GM18868 (cell line): ENCODE data around the gene TXLNB.

Source experiments
- ATAC-seq: cut with Tn5 transposase; IDR thresholded peaks from one replicate; pipeline ENCODE4 v1.9.1; 2021; ENCODE audit warnings: mild to moderate bottlenecking, moderate library complexity; ENCODE audit not compliant: unreplicated experiment

Gene TXLNB

GRCh38 chr6:139291813-139292619, at the start of gene TXLNB:
TXLNB (minus strand) TSS chr6:139291998; CDS start chr6:139288899, 3,099 bp downstream.
- peak; percentile 64 for ATAC-seq

- no peak for ATAC-seq
These were observed 49.3 kb upstream of the TXLNB start for GRCh38 chr6:139341060-139341459.

GRCh38 chr6:139338795-139339194, 47.0 kb upstream of the TXLNB start:
- no peak for ATAC-seq

DNA sequence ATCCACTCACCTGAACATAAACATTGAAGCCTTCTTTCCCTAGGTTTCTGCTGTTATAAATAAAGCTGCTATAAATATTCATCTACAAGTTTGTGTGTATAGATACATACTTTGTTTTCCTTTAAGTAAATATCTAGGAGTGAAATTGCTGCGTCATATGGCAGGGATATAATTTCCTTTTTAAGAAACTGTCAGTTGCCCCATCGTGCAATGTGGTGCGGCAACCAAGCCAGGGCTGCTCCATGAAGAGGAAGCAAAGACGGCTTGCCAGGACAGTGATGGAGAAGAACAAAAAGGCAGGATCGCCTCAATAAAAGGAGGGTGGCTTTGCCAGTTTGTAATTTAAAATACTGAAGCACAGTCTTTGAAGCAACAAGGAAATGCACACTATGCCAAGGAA, 46.0 kb upstream of the TXLNB start:
- ATAC-seq = no peak

DNA sequence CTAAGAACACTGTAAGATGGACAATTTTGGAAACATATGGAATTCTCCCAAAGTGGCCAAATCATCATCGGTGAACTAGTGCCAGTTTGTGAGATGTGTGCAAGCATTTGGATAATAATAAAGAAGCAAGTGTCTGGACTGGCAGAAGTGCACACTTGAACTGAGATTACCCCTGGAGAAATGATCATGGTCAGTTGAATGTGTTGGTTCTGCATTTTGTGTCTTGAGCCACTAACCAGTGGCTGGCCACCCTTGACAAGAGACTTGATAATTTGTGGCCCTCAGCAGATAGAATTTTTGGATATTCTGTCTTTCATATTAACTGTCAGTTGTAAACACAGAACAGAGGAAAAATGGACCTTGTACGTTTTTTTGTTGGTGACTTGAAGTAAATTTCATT, 45.2 kb upstream of the TXLNB start:
- peak; percentile 14 for ATAC-seq

DNA sequence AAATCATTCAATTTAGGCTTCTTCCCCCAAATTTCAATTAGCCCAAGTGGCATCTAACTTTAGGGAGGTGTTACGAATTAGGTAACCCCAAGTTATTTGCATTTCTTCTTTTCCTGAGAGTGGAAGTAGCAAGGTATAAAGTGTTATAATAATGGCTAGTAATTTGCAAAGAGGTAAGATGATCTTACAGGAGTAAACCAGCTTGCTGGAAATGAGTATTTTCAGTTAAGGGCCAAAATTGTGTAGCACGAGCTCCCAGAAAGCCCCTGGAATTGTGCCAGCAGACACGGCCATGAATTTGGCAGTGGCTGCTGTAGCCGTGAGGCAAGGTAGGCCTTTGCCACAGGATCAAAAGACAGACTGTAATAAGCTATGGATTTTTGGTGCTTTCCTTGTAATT, 44.7 kb upstream of the TXLNB start:
- peak; percentile 90 for ATAC-seq

DNA sequence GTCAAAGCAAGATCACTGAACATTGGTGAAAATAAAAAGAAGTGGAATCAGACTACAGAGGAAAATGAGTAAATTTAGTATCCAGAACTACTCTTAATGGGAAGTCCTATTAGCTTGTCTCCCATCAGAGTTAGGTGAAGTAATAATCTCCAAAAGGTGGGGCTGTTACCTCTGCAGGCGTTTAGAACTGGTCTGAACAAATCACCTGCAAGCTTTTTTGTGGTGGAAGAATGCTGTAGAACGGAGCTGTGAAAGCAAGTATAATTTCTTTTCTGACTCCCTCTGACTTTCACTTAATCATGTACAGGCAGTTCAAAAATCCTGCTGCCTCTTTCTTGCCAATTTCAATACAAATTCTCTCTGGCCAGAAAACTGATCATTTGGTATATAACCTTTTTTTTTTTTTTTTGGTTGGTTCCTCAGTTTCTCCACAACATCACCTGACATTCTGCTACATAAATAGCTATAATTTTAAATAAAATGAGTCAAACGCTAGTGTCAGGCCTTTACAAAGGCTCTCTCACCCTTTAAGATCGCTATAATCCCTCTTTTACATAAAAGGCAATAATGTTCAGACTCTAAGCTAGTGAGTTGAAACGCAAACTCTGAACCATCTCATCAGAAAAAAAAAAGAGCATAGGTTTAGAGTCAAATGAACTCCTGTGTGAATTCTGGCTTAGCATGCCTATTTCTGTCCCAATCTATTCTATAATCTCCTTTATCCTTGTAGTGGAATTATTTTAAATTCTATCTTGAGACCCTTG, 43.8 kb upstream of the TXLNB start:
- ATAC-seq = no peak

DNA sequence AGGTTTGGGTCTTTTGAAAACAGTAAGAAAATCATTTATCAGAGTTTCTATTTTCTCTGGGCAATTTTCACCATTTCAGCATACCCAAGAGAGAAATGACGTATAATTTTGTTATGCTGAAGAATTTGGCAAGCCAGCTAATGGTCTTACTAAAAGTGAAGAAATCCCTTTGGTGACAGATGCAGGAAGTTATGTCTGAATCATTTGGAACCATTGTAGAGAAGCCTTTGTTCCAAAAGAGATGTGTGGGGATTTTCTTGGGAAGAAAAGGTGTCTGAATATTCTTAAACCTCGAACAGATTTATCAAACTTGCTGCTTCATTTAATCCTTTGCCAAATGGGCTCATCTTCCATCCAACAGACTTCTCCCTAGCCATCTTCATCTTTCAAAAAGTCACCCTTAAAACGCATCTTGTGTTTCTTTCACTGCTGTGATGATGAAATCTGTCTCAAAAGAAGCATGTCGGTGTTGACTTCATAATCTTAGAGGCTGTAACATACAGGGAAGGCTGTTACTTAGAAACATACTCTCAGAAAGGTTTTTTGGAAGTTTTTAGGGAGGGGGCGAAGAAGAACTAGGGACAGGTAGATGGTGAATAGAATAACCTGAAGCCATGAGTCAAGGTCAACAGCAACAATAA, 43.1 kb upstream of the TXLNB start:
- no peak for ATAC-seq

GRCh38 chr6:139330826-139331500, 39.2 kb upstream of the TXLNB start:
- no peak for ATAC-seq

- ATAC-seq = no peak
These were observed 38.5 kb upstream of the TXLNB start for GRCh38 chr6:139330306-139330705.

DNA sequence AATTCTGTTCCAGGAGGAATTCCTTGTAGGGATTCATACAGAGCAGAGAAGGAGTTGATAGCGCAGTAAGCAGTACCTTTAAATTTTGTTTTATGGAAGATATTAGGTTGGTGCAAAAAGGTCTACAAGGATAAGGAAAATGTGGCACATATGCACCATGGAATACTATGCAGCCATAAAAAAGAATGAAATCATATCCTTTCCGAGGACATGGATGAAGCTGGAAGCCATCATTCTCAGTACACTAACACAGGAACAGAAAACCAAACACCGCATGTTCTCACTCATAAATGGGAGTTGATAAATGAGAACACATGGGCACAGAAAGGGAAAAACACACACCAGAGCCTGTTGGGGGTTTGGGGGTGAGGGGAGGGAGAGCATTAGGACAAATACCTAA, 37.4 kb upstream of the TXLNB start:
- ATAC-seq = no peak

DNA sequence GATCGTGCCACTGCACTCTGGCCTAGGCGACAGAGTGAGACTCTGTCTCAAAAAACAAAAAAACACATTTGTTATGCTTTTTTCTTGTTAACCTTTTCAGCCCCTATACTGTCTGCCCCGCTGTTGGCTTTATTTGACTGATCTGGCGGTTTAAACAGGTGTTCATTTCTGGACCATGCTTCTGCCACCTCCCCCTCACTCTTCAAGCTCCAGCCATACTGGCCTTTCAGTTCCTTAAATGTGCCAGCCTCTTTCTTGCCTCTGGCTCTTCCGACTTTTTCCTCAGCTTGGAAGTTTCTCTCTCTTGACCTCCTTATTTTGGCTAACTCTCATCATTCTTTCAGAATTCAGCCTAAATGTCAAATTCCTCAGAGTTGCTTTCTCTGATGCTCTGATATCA, 35.2 kb upstream of the TXLNB start:
- peak; percentile 71 for ATAC-seq

GRCh38 chr6:139325686-139326085, 33.9 kb upstream of the TXLNB start:
- no peak for ATAC-seq

GRCh38 chr6:139325125-139325524, 33.3 kb upstream of the TXLNB start:
- ATAC-seq = peak; percentile 40

DNA sequence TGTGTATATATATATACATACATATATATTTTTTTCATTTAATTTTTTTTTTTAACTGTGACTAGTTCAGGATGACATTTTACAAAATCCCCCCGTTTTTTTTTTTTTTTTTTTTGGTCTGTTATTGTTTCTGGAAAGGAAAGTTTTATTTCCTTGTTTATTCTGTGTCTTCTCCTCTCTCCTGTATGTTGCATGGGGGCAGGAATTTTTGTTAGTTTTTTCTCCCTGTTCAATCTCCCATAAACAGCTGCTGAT, 32.4 kb upstream of the TXLNB start:
- no peak for ATAC-seq

DNA sequence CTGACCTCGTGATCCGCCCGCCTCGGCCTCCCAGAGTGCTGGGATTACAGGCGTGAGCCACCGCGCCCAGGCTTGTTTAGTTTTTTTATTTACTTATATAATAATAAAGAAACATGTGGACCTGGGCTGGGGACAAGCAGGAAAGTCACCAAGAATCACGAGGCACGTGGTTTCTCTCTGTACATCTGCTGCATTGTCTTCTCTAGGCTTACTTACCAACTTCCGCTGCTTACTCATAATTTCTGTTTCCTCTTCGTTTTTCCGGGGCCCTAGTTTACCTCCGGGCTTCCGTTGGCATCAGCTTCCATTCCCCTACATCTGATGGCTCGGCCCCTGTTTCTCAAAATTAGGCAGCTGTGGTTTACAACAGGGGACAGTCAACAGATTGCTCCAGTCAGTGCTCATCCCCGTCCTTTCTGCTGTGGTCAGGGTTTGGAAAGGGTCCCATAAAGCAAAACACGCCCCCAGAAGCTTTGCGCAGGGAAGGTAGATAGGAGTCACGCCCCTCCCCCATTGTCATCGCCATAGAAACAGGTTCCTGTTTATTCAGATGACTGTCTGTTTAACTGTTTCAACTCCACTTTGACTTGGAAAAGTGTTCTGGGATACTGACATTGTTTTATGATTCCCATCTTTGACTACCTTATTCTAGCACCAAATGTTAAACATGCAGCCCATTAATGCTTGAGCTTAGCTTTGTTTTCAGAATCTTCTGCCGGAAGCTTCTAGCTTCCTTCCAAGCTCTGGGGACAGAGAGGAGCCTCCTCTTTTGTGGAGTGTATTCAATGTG, 31.9 kb upstream of the TXLNB start:
- ATAC-seq = peak; percentile 33

DNA sequence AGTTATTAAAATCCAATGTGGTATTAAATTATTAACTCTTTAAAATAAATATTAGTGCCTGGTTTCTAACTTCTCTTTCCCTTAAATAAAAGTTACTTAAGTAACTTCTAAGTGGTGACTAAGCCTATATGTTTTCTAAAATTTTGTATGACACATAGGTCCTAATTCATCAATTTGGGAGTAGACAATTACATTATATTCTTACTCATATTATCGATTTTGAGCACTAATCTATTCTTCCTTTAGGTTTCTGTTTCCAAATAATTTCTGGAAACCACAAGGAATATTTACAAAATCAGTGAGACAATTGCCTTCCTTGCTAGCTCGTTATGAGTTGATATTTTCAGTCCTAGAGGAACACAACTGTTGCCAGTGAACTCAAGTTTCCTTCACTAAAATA, 28.3 kb upstream of the TXLNB start:
- no peak for ATAC-seq

GRCh38 chr6:139316622-139317317, 25.0 kb upstream of the TXLNB start:
- ATAC-seq = no peak

DNA sequence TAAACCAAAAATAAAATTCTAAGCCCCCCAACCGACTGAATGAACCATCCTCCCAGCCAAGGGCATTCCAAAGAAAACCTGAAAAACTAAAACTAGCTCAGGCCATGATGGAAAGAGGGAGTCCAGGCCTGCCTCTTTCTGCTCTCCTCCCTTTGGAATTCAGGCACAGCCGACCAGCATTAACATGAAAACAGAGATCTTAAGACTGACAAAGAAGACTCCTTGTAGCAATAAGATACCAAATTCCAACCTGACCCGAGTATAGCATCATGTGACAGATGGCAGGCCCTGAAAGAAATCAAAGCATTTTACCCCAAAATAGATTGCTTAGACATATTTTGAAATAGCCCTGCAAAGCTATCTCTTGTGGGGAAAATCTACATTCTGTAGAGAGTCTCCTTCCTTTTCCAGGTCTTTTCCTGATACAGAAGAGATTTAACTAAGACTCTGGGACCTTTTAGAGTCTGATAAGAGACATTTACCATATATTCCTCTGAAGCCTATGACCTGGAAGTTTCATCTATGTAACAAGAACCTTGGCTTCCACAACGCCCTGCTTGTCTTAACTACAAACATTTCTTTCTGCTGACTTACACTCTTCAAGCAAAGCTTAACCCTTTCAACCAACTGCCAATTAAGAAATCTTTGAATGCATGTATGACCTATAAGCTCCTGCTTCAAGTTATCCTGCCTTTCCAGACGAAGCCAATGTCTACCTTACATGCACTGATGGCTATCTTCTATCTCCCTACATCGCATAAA, 22.2 kb upstream of the TXLNB start:
- no peak for ATAC-seq
